HG02610 (cell line): ENCODE results near the gene GUF1.
A peak's percentile ranks its signal among the peaks of the same experiment; 100 is the strongest.

ENCODE experiments used
- ATAC-seq: cut with Tn5 transposase; IDR thresholded peaks from one replicate; pipeline ENCODE4 v1.9.1; 2021; ENCODE audit warnings: mild to moderate bottlenecking, moderate library complexity; ENCODE audit not compliant: unreplicated experiment

The GUF1 gene

GRCh38 chr4:44678094-44679041, at the start of gene GUF1:
GUF1 (plus strand) TSS chr4:44678420; CDS start chr4:44678623, 203 bp downstream.
- peak; percentile 95 for ATAC-seq

GRCh38 chr4:44629280-44629866, 48.8 kb upstream of the GUF1 start:
- peak; percentile 97 for ATAC-seq

GRCh38 chr4:44632089-44632488, 46.1 kb upstream of the GUF1 start:
- ATAC-seq: no peak

GRCh38 chr4:44632733-44633132, 45.5 kb upstream of the GUF1 start:
- no peak for ATAC-seq

- ATAC-seq: no peak
Measured at GRCh38 chr4:44638091-44638490, 40.1 kb upstream of the GUF1 start.

- no peak for ATAC-seq
Measured at GRCh38 chr4:44646151-44646550, 32.1 kb upstream of the GUF1 start.

GRCh38 chr4:44651425-44651824, 26.8 kb upstream of the GUF1 start, which contains the start of gene YIPF7:
YIPF7 (minus strand) TSS chr4:44651625; CDS start chr4:44650100, 1,525 bp downstream.
- no peak for ATAC-seq

GRCh38 chr4:44652002-44652401, 26.2 kb upstream of the GUF1 start:
- ATAC-seq: no peak

- no peak for ATAC-seq
Measured at GRCh38 chr4:44660396-44660795, 17.8 kb upstream of the GUF1 start.

GRCh38 chr4:44661940-44662622, 16.1 kb upstream of the GUF1 start:
- ATAC-seq: peak; percentile 8

- peak; percentile 50 for ATAC-seq
Measured at GRCh38 chr4:44662623-44663005, 15.6 kb upstream of the GUF1 start.

GRCh38 chr4:44663539-44664263, 14.5 kb upstream of the GUF1 start:
- no peak for ATAC-seq

- no peak for ATAC-seq
Measured at GRCh38 chr4:44668526-44668925, 9.7 kb upstream of the GUF1 start.

- no peak for ATAC-seq
Measured at GRCh38 chr4:44670506-44671199, 7.6 kb upstream of the GUF1 start.

GRCh38 chr4:44671636-44672035, 6.6 kb upstream of the GUF1 start:
- no peak for ATAC-seq

- ATAC-seq: no peak
Measured at GRCh38 chr4:44674471-44674870, 3.7 kb upstream of the GUF1 start.

GRCh38 chr4:44675366-44675765, 2.9 kb upstream of the GUF1 start:
- no peak for ATAC-seq

- ATAC-seq: peak; percentile 22
Measured at GRCh38 chr4:44679060-44679459, 840 bp downstream of the GUF1 start.

- ATAC-seq: no peak
Measured at GRCh38 chr4:44684648-44685047, 6.4 kb downstream of the GUF1 start.

- no peak for ATAC-seq
Measured at GRCh38 chr4:44700427-44700826, 22.2 kb downstream of the GUF1 start.
